Fibroblast of lung (primary cell): Measurements from ENCODE around the gene CTDSPL.

ENCODE experiments used
- EZH2 ChIP-seq: IDR thresholded peaks from 2 replicates; pipeline ENCODE4 v1.5.1; 2012; ENCODE audit warnings: low read length, control low read depth, mild to moderate bottlenecking; ENCODE audit errors: missing control alignments
- TF ChIP-seq, protein P1 (sequence below), 2 donors: IDR thresholded peaks in 1 of 2; conservative IDR thresholded peaks in 1 of 2; 1 replicate in 1 of 2; 2 replicates in 1 of 2; pipeline ENCODE4 v1.5.1; 2011 to 2012; ENCODE audit warnings: low read length in 2 of 2, control low read depth in 1 of 2, inconsistent platforms in 1 of 2, low read depth in 1 of 2, mild to moderate bottlenecking in 1 of 2

GRCh38 chr3:37886395-37886794, 24.7 kb downstream of the CTDSPL start:
- TF ChIP-seq, protein P1, sequence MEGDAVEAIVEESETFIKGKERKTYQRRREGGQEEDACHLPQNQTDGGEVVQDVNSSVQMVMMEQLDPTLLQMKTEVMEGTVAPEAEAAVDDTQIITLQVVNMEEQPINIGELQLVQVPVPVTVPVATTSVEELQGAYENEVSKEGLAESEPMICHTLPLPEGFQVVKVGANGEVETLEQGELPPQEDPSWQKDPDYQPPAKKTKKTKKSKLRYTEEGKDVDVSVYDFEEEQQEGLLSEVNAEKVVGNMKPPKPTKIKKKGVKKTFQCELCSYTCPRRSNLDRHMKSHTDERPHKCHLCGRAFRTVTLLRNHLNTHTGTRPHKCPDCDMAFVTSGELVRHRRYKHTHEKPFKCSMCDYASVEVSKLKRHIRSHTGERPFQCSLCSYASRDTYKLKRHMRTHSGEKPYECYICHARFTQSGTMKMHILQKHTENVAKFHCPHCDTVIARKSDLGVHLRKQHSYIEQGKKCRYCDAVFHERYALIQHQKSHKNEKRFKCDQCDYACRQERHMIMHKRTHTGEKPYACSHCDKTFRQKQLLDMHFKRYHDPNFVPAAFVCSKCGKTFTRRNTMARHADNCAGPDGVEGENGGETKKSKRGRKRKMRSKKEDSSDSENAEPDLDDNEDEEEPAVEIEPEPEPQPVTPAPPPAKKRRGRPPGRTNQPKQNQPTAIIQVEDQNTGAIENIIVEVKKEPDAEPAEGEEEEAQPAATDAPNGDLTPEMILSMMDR (conservative IDR thresholded peaks at IDR 0.05 in 1 of 2, IDR thresholded peaks at IDR 0.05 in 1 of 2; ENCODE audit: low read depth in 1 of 2, low read length in 2 of 2) = no peak
- no peak for TF ChIP-seq EZH2
